ENCODE results near the gene FAM180B. TPM values are rescaled to one million over a fixed set of nuclear protein-coding genes. Genes with fewer than 3 reads are reported as not detected.

FAM180B gene
- total and polyA plus RNA-seq, 11 donors = 0.15 to 1.3 (median 0.27) TPM; not detected in 4

DNA sequence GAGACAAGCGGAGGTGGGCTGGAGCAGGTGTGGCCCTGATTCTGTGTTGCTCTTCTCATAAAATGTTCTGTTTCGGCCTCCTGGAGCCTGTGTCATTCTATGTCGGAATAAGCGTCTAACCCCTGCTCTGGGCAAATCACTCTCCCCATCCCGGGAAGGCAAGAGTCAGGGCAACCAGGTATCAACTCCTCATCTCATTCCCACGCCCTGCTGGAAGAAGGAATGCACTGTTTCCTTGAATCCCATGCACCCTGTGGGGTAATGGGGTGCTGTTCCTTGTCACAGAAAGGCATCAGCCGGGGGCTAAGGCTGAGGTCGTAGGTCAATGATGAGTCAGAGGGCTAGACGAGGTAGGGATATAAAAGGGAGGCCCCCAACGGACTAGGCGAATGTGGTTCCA lies 2.6 kb downstream of the FAM180B start:
- TF ChIP-seq, protein P1, sequence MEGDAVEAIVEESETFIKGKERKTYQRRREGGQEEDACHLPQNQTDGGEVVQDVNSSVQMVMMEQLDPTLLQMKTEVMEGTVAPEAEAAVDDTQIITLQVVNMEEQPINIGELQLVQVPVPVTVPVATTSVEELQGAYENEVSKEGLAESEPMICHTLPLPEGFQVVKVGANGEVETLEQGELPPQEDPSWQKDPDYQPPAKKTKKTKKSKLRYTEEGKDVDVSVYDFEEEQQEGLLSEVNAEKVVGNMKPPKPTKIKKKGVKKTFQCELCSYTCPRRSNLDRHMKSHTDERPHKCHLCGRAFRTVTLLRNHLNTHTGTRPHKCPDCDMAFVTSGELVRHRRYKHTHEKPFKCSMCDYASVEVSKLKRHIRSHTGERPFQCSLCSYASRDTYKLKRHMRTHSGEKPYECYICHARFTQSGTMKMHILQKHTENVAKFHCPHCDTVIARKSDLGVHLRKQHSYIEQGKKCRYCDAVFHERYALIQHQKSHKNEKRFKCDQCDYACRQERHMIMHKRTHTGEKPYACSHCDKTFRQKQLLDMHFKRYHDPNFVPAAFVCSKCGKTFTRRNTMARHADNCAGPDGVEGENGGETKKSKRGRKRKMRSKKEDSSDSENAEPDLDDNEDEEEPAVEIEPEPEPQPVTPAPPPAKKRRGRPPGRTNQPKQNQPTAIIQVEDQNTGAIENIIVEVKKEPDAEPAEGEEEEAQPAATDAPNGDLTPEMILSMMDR (IDR thresholded peaks at IDR 0.05) = no peak
- no peak for TF ChIP-seq POLR2A (IDR thresholded peaks at IDR 0.05)
- intact Hi-C loops (cut with DNase I) = no loop called here
- no peak for ATAC-seq
- peak overlapping the region in 2 of 12 donors; percentile 48 to 75 for H3K27ac ChIP-seq
- H3K9me3 ChIP-seq = no peaks in the 10 kb centered on the region
- H3K27me3 ChIP-seq = peaks cover 0 to 41% (median 21%) of the 10 kb centered on the region in 9 donors
- no peak for DNase-seq
- H3K4me3 ChIP-seq = peak overlapping the region in 8 of 12 donors; percentile 21 to 57 (median 46)
- peaks cover 0 to 33% (median 15%) of the 10 kb centered on the region in 12 donors for H3K4me1 ChIP-seq
- 86 to 90% (median 88%) methylated on average over 9 to 11 of the region's 11 CpGs for WGBS, 4 donors
- peaks cover 0 to 12% (median 11%) of the 10 kb centered on the region in 9 donors for H3K36me3 ChIP-seq

DNA sequence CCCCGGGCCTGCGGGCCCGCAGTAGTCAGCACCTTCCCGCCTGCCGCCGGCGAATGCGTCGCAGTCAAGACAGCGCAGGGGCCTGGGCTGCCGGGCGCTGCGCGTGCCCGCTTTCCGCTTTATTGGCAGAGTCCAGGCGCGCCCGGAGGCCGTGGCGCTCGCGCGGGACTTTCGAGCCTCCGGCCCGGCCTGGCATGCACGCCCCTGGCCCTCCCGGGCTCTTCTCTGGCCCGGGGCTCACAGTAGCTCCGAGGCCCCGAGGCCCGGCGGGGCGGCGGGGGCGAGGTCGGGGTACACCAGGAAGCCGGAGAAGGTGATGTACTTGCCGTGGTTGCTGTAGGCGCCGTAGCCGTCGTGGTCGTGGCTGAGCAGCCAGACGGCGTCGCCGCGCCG lies 3.1 kb downstream of the FAM180B start:
- 37 to 60% (median 52%) methylated on average over 31 to 51 of the region's 51 CpGs for WGBS, 4 donors
- Histone ChIP-seq H3K27me3 (peaks cover 0 to 46% (median 25%) of the 10 kb centered on the region in 9 donors), H3K27ac (peak overlapping the region in 3 of 12 donors; percentile 13 to 75 (median 48)), H3K4me1 (peaks cover 0 to 38% (median 15%) of the 10 kb centered on the region in 12 donors), H3K9me3 (no peaks in the 10 kb centered on the region), H3K4me3 (peak overlapping the region in 11 of 12 donors; percentile 9 to 57 (median 44)), H3K36me3 (peaks cover 0 to 8% (median 6%) of the 10 kb centered on the region in 9 donors)
- ATAC-seq = peak in 1 of 4 donors; percentile 4
- intact Hi-C loops (cut with DNase I) = no loop called here
- DNase-seq = no peak
- no peak for TF ChIP-seq POLR2A (IDR thresholded peaks at IDR 0.05)
- TF ChIP-seq, protein P1 (IDR thresholded peaks at IDR 0.05) = no peak

DNA sequence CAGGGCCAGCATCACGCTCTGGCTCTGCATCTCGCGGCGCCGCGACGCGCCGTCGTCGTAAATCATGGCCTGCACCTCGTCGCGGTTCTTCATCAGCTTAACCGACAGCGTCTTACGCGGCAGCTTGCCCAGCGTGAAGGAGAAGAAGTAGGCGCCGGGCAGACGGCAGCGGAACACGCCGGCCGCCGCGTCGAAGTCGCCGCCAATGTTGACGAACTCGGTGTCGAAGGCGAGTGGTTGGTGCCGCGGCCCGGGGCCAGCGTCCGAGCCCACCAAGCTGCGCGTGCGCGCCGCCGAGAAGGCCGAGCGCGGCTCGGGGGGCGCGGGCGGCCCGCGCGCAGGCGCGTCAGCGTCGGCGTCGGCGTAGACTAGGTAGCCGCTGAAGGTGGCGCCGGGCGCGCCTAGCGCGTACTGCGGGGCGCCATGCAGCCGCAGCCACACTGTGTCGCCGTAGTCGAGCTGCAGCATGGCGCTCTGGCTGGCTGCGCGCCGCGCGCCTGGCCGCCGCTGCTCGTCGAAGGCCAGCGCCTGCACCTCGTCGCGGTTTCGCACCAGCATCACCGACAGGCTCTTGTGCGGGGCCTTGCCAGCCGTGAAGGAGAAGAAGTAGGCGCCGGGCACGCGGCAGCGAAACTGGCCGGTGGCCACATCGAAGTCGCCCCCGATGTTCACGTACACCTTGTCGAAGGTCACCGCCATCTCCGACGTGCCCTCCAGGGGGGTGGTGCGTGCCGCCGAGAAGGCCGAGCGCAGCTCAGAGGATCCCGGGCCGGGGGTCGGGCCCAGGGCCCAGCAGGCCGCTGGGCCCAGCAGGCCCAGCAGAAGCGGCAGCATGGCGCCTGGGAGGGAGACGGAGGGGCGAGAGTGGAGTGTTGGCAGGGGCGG lies 3.7 kb downstream of the FAM180B start:
- H3K27me3 ChIP-seq = peaks cover 0 to 46% (median 28%) of the 10 kb centered on the region in 9 donors
- H3K4me1 ChIP-seq = peaks cover 0 to 44% (median 15%) of the 10 kb centered on the region in 12 donors
- DNase-seq = peak in 1 of 5 donors; percentile 68
- peak overlapping the region in 11 of 12 donors; percentile 9 to 57 (median 44) for H3K4me3 ChIP-seq
- H3K36me3 ChIP-seq = peaks cover 0 to 1% (median 0%) of the 10 kb centered on the region in 9 donors
- intact Hi-C loops (cut with DNase I) = no loop called here
- peak overlapping the region in 3 of 12 donors; percentile 13 to 75 (median 48) for H3K27ac ChIP-seq
- ATAC-seq = peak in 1 of 4 donors; percentile 20
- no peak for TF ChIP-seq POLR2A (IDR thresholded peaks at IDR 0.05)
- TF ChIP-seq, protein P1 (IDR thresholded peaks at IDR 0.05) = no peak
- no peaks in the 10 kb centered on the region for H3K9me3 ChIP-seq
- WGBS, 4 donors = 33 to 55% (median 44%) methylated on average over 23 to 122 of the region's 122 CpGs

DNA sequence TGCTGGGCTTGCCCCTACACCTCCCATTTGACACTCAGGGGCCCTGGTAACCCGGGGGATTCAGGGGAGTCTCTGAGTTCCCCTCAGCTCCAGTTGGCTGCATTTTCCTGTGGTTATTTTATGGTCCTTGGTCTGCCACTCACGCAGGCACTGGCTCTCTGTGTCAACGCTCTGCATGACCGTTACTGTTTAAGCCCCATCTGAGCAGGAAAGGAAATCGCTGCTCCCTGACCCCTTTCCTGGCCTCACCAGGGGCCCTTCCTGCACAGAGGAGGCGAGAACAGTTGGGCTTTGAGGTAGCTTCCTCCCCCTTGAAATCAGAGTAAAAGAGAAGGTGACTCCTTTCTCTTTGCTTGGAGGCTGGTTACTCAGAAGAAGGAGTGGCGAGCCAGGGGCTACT lies 5.3 kb downstream of the FAM180B start:
- 46 to 73% (median 57%) methylated on average over 7 of the region's 7 CpGs for WGBS, 4 donors
- TF ChIP-seq POLR2A (IDR thresholded peaks at IDR 0.05) = no peak
- TF ChIP-seq, protein P1 (IDR thresholded peaks at IDR 0.05) = no peak
- H3K27me3 ChIP-seq = peaks cover 0 to 46% (median 28%) of the 10 kb centered on the region in 9 donors
- ATAC-seq = no peak
- no peaks in the 10 kb centered on the region for H3K36me3 ChIP-seq
- no peak overlapping the region for H3K4me3 ChIP-seq
- no peaks in the 10 kb centered on the region for H3K9me3 ChIP-seq
- intact Hi-C loops (cut with DNase I) = no loop called here
- H3K27ac ChIP-seq = no peak overlapping the region
- H3K4me1 ChIP-seq = peaks cover 0 to 40% (median 8%) of the 10 kb centered on the region in 12 donors
- DNase-seq = no peak

All from heart left ventricle (tissue), 16 donors.